Activated T-helper 9 cell treated with anti-CD3 and anti-CD28 coated beads, Interleukin-2, amount 50 U/mL, for 16 hours (primary cell): Measurements from ENCODE around the gene STOML1.
"Not testable (repeated sequence)": the region's sequence is repeated elsewhere in the genome, so short reads cannot be mapped to it uniquely, and the experiment has no call there.

Experiments used
- DNase-seq: peaks from one replicate; pipeline ENCODE4 v3.0.0-alpha.2; 2020; ENCODE audit warnings: low read depth

The STOML1 gene

GRCh38 chr15:73946046-73946721, 45.9 kb downstream of the STOML1 start:
- no peak for DNase-seq

GRCh38 chr15:73945130-73945508, 47.0 kb downstream of the STOML1 start:
- no peak for DNase-seq

- no peak for DNase-seq
Observed at GRCh38 chr15:73944161-73945129, 47.6 kb downstream of the STOML1 start.

- no peak for DNase-seq
Observed at GRCh38 chr15:73942751-73943270, 49.3 kb downstream of the STOML1 start.

GRCh38 chr15:73941871-73942635, 50.0 kb downstream of the STOML1 start:
- no peak for DNase-seq

GRCh38 chr15:73941449-73941848, 50.6 kb downstream of the STOML1 start:
- DNase-seq = no peak

GRCh38 chr15:73941044-73941443, 51.1 kb downstream of the STOML1 start:
- no peak for DNase-seq

- DNase-seq = no peak
Observed at GRCh38 chr15:73940061-73940981, 51.8 kb downstream of the STOML1 start.

- no peak for DNase-seq
Observed at GRCh38 chr15:73939138-73939537, 53.0 kb downstream of the STOML1 start.

GRCh38 chr15:73938516-73938915, 53.6 kb downstream of the STOML1 start:
- DNase-seq = not testable (repeated sequence)

- no peak for DNase-seq
Observed at GRCh38 chr15:73937726-73938125, 54.4 kb downstream of the STOML1 start.

- no peak for DNase-seq
Observed at GRCh38 chr15:73937296-73937695, 54.8 kb downstream of the STOML1 start.

GRCh38 chr15:73936588-73937290, 55.4 kb downstream of the STOML1 start:
- no peak for DNase-seq

- DNase-seq = no peak
Observed at GRCh38 chr15:73936181-73936580, 55.9 kb downstream of the STOML1 start.

GRCh38 chr15:73935547-73935946, 56.5 kb downstream of the STOML1 start:
- no peak for DNase-seq

- no peak for DNase-seq
Observed at GRCh38 chr15:73934281-73934680, 57.8 kb downstream of the STOML1 start.

GRCh38 chr15:73932381-73933191, 59.5 kb downstream of the STOML1 start:
- no peak for DNase-seq

- no peak for DNase-seq
Observed at GRCh38 chr15:73931441-73931840, 60.7 kb downstream of the STOML1 start.

- no peak for DNase-seq
Observed at GRCh38 chr15:73930790-73931281, 61.3 kb downstream of the STOML1 start.
